Brain microvascular endothelial cell (primary cell): ENCODE measurements around the gene MROH2A.

Source experiments
- DNase-seq: peaks from one replicate; pipeline ENCODE4 v3.0.0-alpha.2; 2020
- H3K27ac ChIP-seq: fragments of 250-450 bp; sonication (Bioruptor Pico); 2 replicates; pipeline ENCODE4 v1.5.1; 2020; ENCODE audit warnings: mild to moderate bottlenecking, moderate library complexity
- H3K27me3 ChIP-seq: fragments of 250-450 bp; sonication (Bioruptor Pico); replicated peaks from 2 replicates; pipeline ENCODE4 v1.5.1; 2020; ENCODE audit warnings: mild to moderate bottlenecking
- H3K36me3 ChIP-seq: fragments of 250-450 bp; sonication (Bioruptor Pico); replicated peaks from 2 replicates; pipeline ENCODE4 v1.5.1; 2020; ENCODE audit warnings: mild to moderate bottlenecking
- H3K4me3 ChIP-seq: 2 replicates; pipeline ENCODE4 v1.5.1; 2011; ENCODE audit warnings: low read depth, mild to moderate bottlenecking, control low read depth, low read length, moderate library complexity
- CTCF ChIP-seq: IDR thresholded peaks from 2 replicates; pipeline ENCODE4 v1.5.1; 2011; ENCODE audit warnings: low read depth, mild to moderate bottlenecking, moderate library complexity, low read length, control low read depth, inconsistent platforms; ENCODE audit errors: missing control alignments
- in situ Hi-C: cut with HindIII; loops from 2 replicates; pipeline ENCODE4 v1.10.0; 2017; ENCODE audit warnings: low sequenced_read_pairs, low pct_ligation_motif_present

MROH2A gene

GRCh38 chr2:233756429-233757081 is 21.6 kb upstream of the MROH2A start:
- no peak for DNase-seq
- no peak overlapping the region for H3K4me3 ChIP-seq
- no peak for TF ChIP-seq CTCF
- H3K27me3 ChIP-seq = no peaks in the 10 kb centered on the region
- H3K36me3 ChIP-seq = no peaks in the 10 kb centered on the region
- in situ Hi-C loops = no loop called here
- H3K27ac ChIP-seq = no peak overlapping the region

- in situ Hi-C loops = no loop called here
- Histone ChIP-seq H3K36me3 (no peaks in the 10 kb centered on the region), H3K27me3 (no peaks in the 10 kb centered on the region), H3K27ac (no peak overlapping the region), H3K4me3 (no peak overlapping the region)
- no peak for TF ChIP-seq CTCF
- no peak for DNase-seq
These were observed 20.0 kb upstream of the MROH2A start for GRCh38 chr2:233758141-233758540.

- no peak for DNase-seq
- H3K27me3 ChIP-seq = no peaks in the 10 kb centered on the region
- H3K4me3 ChIP-seq = no peak overlapping the region
- no peak overlapping the region for H3K27ac ChIP-seq
- in situ Hi-C loops = no loop called here
- H3K36me3 ChIP-seq = no peaks in the 10 kb centered on the region
- TF ChIP-seq CTCF = no peak
These were observed 19.3 kb upstream of the MROH2A start for GRCh38 chr2:233758849-233759248.

GRCh38 chr2:233760043-233760442 is 18.1 kb upstream of the MROH2A start, which contains the start of gene UGT1A1:
Gene UGT1A1, plus strand, starts transcription at chr2:233760270. Its CDS starts 18 bp downstream, at chr2:233760288.
- in situ Hi-C loops = no loop called here
- Histone ChIP-seq H3K4me3 (no peak within 1 kb of the TSS), H3K27me3 (no peaks in the 10 kb centered on the region), H3K27ac (no peak within 1 kb of the TSS), H3K36me3 (no peaks in the 10 kb centered on the region)
- TF ChIP-seq CTCF = no peak
- DNase-seq = no peak

GRCh38 chr2:233761040-233761769 is 16.9 kb upstream of the MROH2A start:
- Histone ChIP-seq H3K27ac (no peak overlapping the region), H3K27me3 (no peaks in the 10 kb centered on the region), H3K36me3 (no peaks in the 10 kb centered on the region), H3K4me3 (no peak overlapping the region)
- DNase-seq = peak; percentile 24
- TF ChIP-seq CTCF = no peak
- in situ Hi-C loops = no loop called here

GRCh38 chr2:233764264-233764663 is 13.9 kb upstream of the MROH2A start:
- H3K27ac ChIP-seq = peak overlapping the region; percentile 43
- TF ChIP-seq CTCF = no peak
- H3K27me3 ChIP-seq = no peaks in the 10 kb centered on the region
- in situ Hi-C loops = no loop called here
- no peak overlapping the region for H3K4me3 ChIP-seq
- H3K36me3 ChIP-seq = no peaks in the 10 kb centered on the region
- DNase-seq = peak; percentile 61
